Neural progenitor cell (in vitro differentiated cells): ENCODE measurements around the gene SUN5.

ENCODE experiments used
- CTCF ChIP-seq: fragments of 200-600 bp; sonication (generic); IDR thresholded peaks from 2 replicates; pipeline ENCODE4 v1.5.1; 2017; ENCODE audit warnings: antibody characterized with exemption, mild to moderate bottlenecking
- EZH2 ChIP-seq: fragments of 200-600 bp; sonication (generic); IDR thresholded peaks from 2 replicates; pipeline ENCODE4 v1.6.1; 2017; ENCODE audit warnings: antibody characterized with exemption, mild to moderate bottlenecking, moderate library complexity

GRCh38 chr20:33026072-33026778, 22.0 kb upstream of the SUN5 start:
- no peak for TF ChIP-seq CTCF
- no peak for TF ChIP-seq EZH2
